ENCODE results near the gene SULT4A1.

SULT4A1 gene

DNA sequence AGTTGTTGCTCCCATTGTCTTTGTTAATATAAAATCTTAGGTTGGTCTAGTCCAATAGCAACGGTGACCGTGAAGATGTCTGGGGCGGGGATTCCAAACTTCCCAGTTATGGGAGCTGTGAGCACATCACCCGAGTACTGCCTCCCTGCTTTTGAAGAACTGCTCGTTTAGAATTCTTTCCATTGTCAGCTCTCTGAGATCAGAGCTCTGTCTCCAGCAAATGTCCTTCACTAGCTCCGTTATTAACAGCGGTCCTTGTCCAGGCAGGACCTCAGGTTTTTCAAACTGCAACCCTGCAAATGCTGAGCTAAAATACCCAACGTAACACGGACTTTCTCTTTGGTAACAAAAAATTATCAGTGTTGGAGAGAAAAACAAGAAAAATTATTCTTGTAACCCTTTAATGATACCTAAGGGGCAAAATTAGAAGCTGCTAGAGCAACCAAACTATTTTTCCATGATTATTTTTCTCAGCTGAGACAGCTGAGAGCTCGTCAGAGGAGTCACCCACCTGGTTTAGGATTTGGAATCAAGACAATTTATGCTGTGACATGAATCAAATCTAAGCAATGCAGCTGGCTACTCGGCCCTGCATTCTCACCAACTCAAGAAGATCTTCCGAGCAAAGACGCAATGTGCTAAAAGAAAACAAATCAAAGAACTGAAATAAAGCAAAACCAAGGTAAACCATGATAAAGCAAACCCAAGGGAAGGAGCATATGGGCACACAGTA is 35.1 kb downstream of the SULT4A1 start:
- no peak for DNase-seq

DNA sequence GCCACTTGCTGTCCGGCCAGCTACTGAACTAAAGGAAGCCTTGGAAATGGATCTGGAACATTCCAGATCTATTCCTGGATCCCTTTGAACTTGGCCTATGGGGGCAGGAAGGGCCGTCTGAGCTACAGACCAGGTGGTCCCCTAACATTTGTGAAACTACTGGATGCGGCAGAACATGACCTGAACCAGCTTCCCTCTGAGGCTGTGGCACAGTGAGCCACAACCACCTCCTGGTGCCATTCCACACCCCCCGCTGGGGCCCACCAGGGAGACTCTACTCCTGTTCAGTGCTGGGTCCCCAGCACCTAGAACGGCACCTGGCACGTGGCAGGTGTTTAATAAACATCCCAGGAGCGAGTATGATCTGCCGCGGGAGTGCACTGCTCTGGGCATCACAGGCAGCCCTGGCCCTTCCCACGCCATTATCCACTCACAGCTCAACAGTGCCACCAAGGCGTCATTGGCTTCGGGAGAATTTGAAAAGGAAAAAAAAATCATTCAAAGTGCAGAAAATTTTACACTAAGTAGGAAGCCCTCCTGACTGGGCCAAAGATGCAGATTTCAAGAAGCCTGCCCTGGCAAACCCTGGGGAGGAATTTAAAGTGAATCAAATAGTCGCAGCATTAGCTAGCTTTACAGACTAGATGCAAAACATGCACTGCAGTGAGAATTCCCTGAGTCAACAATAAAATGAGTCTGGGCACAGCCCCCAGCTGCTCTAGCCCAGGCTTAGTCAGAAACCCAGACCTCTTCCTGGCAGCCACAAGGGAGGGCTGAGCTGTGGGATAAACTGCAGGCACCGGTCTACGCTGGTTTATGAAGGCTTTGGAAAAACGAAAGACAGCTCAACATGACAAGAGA is 35.9 kb downstream of the SULT4A1 start:
- no peak for DNase-seq

- no peak for DNase-seq
These were observed 36.7 kb downstream of the SULT4A1 start for GRCh38 chr22:43825651-43826050.

DNA sequence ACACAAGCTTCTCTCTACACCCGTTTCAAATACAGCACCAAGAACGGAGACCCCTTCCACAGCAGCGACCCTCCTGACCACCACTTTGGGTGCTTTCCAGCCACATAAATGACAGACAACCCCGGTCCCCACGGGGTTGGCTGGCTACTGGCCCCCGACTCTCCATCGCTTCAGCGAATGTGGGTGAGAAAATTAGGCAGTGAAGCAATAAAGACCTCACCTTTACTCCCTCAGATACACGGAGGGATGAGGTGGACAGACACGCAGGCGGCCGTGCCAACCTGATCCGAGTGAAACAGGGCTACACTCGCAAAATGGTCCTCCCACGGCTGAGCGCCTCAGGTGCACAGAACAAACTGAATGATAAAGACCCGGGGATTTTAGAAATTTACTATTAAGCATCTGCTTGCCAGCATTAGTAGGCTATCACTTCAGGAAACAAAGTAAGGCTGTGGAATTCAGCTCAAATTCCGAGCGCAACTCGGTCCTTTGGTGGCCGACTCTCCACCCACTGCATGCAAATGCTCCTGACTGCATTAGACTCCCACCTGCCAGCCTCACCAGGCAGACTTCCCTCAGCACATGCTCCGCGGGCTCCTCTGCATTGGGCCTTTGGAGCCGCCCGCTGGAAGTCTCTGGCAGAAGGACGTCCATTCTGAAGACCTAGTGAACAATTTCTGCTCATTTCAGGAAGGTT is 37.4 kb downstream of the SULT4A1 start:
- DNase-seq: no peak

GRCh38 chr22:43823911-43824665 is 38.2 kb downstream of the SULT4A1 start:
- DNase-seq: no peak

DNA sequence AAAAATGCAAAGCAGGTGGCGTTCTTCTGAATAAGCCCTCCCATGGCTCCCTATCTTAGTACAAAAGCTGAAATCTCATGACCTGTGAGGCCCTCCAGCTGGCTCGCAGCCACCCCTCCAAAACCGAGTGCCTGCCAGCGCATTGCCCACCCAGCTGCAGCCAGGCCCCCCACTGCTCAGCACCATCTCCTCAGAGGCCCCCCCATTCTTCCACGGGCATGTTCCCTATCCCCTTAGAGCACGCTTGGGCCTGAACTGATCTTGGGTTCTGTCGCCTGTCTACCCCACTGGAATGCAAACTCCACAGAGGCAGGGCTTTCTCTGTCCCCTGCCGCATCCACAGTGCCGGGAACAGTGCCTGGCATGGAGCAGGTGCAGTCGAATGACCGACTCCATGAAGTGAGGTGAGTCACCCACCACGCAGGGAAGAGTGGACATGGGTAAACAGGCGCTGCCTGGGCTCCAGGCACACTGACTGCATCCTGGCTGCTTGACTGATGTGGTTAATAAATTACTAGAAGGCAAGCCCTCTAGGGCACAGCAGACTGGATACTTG is 38.9 kb downstream of the SULT4A1 start:
- no peak for DNase-seq

- no peak for DNase-seq
These were observed 40.5 kb downstream of the SULT4A1 start for GRCh38 chr22:43821606-43822425.

DNA sequence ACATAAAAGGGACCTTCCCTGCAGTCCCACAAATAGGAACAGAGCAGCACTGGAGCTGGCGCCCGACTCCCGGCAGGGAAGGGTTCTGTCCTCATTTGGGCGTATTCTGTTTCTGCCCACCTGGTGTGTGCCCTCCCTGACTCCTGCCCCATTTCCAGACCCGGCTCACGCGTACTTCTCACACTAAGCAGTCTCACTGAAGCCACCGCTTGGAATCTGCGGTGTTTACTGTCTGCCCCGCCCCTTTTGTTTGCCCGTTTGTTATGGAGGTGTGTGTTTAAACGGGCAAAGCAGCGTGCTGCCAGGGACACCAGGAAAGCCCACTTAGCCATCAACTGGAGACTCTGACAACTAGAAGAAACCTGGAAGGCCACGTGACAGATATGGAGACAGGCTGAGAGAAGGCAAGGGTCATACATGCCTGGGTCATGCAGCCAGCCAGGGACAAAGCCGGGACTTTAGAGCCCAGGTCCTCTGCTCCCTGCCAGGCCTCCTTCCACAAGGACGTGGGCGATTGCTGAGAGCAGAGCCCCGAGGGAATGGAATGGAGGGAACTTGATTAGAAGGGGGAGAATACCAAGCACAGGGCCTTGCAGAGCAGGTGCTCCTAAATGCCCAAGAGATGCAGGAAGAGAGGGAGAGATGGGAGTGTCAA is 41.5 kb downstream of the SULT4A1 start:
- no peak for DNase-seq

- DNase-seq: no peak
These were observed 42.2 kb downstream of the SULT4A1 start for GRCh38 chr22:43819931-43820640.

GRCh38 chr22:43819421-43819921 is 42.8 kb downstream of the SULT4A1 start:
- no peak for DNase-seq

- DNase-seq: no peak
These were observed 43.3 kb downstream of the SULT4A1 start for GRCh38 chr22:43818981-43819380.

DNA sequence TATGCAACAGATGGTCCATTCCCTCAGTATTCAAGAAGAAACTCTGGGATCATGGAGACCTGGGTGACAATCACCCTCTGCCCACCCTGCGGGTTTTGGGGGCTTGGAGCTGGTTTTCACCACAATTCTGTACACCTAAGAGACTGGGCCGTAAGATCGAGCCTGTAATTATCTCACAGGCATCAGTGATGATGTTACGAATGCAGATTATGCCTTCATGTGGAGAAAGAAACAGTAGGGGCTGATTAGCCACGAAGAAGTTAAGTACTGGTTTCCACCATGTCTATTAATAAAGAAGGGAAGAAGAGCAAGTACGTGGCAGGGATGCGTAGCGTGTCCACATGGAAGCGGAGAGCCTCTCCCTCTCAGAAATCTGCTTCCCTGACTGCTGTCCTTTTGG is 44.9 kb downstream of the SULT4A1 start:
- no peak for DNase-seq

DNA sequence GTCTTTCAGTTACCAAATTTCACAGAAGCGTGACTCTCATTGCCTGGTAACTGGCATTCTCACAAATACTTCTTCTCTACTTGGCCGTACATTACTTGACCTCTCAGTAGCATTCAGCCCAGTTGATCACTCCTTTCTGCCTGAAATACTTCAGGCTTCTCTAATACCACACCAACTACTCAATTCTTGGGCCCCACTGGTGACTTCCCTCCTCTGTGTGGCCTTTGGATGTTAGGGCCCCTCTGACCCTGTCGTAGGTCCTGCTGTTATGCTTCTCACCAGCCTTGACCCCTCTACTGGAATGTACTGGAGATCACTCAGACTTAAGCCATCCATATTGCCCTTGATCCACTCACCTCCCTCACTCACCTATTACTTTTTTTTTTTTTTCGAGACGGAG is 48.0 kb downstream of the SULT4A1 start:
- DNase-seq: no peak

GRCh38 chr22:43812890-43813289 is 49.4 kb downstream of the SULT4A1 start:
- no peak for DNase-seq

- DNase-seq: peak; percentile 33 to 71
These were observed 50.0 kb downstream of the SULT4A1 start, which contains the start of gene EFCAB6 for GRCh38 chr22:43812149-43812842. TSS of gene EFCAB6 (minus strand) at chr22:43812305. CDS start at chr22:43782318, 29,987 bp downstream.

DNA sequence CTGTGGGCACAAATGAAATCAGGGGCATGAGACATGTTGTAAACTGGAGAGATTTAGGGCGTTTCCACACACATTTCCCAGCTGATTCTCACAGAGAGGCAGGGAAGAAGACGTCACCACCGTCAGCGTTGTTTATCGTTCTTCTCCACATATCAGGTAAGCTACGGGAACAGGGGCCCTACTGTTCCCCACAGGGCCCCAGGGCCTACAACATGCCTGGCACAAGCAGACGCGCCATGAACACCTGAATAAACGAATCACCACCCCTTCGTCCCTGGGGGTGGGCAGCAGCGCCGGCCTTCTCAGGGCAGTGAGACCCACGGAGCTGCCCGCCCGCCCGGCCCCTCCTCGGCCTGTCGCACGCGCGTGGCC is 50.5 kb downstream of the SULT4A1 start:
- DNase-seq: no peak

DNA sequence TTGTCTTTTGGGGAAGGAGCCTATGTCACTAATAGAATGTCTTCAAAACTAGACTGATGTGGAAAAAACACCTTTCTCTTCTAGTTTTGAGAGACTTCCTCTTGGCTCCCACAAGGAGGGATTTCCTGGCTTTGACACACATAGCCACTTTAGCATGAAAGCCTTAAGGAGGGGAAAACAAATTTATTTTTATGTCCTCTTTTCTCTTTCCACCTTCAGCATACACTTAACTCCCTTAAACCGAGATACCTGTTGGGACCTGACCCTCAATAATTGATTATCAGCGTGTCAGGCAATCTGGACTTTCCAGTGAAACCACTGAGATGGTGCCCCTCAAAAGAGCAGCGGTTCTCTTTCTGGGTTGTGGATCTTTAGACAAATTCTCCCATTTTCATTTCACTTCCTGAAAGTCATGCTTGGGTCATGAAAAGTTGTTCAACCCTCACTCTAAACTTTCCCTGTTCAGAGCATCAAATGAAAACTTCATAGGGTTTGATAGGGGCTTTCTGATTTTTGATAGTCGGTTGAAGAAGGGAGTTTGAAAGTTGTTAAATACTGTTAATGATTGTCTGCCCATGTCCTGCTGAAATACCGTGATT is 59.3 kb downstream of the SULT4A1 start:
- DNase-seq: no peak

DNA sequence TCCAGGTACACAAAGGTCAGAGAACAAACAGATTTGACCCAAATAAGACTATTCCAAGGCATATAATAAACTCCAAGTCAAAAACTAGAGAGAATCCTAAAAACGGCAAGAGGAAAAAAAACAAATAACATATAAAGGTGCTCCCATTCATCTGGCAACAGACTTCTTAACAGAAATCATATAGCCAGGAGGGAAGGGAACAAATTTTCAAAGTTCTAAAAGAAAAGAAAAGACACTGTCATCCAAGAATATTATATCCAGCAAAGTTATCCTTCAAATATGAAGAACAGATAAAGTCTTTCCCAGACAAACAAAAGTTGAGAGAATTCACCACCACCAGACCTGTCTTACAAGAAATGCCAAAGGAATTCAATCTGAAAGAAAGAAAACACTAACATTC is 61.3 kb downstream of the SULT4A1 start:
- DNase-seq: no peak

DNA sequence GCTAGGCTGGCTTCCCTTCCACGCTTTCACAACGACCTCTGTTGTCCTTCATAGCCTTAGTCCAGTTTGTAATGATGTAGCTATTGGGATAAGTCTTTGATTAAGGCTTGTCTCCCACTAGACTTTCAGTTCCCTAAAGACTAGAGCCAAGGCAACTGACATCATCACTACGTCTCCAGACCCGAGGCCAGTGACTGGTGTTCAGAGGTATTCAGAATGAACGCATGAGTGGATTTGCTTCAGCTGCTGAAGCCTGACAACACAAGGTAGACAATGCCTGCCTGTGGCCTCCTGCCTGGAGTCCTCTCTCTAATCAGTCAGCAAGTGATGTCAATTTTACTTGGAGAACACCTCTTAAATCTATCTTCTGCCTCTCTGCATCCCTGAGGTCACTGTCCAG is 63.8 kb downstream of the SULT4A1 start:
- no peak for DNase-seq

Measured in NCI-H187 (cell line).